HG03280 (cell line): ENCODE data around the gene TAGLN.

Experiments used
- ATAC-seq: cut with Tn5 transposase; IDR thresholded peaks from one replicate; pipeline ENCODE4 v1.9.1; 2021; ENCODE audit warnings: mild to moderate bottlenecking, moderate library complexity; ENCODE audit not compliant: unreplicated experiment

The TAGLN gene

DNA sequence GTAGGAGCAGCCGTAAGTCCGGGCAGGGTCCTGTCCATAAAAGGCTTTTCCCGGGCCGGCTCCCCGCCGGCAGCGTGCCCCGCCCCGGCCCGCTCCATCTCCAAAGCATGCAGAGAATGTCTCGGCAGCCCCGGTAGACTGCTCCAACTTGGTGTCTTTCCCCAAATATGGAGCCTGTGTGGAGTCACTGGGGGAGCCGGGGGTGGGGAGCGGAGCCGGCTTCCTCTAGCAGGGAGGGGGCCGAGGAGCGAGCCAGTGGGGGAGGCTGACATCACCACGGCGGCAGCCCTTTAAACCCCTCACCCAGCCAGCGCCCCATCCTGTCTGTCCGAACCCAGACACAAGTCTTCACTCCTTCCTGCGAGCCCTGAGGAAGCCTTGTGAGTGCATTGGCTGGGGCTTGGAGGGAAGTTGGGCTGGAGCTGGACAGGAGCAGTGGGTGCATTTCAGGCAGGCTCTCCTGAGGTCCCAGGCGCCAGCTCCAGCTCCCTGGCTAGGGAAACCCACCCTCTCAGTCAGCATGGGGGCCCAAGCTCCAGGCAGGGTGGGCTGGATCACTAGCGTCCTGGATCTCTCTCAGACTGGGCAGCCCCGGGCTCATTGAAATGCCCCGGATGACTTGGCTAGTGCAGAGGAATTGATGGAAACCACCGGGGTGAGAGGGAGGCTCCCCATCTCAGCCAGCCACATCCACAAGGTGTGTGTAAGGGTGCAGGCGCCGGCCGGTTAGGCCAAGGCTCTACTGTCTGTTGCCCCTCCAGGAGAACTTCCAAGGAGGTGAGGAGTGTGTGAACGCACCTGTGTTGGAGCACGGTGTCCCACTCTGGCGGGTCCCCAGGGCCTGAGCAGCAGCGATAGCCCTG, at the start of gene TAGLN:
TAGLN (plus strand) TSS at position 318 of the 863 bp plus-strand sequence. CDS start 3,644 bp downstream, outside the sequence.
- ATAC-seq = no peak

DNA sequence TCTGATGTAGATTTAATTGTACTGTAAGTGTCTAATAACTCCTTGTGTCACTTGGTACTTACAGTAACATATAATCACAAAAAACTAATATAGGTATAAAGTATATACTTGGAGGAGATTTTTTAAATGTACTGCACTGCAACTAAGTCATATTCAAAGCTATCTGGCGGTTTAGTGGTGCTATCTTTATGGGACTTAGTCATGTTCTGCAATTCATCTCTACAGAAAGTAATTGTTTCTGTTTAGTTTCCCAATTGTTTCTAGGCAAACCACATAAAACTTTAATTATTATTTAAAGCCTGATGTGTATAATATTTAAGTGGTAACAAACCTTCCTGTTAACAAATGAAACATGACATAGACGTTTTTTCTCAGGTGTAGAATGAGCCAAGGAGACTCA, 47.1 kb upstream of the TAGLN start:
- ATAC-seq = no peak

DNA sequence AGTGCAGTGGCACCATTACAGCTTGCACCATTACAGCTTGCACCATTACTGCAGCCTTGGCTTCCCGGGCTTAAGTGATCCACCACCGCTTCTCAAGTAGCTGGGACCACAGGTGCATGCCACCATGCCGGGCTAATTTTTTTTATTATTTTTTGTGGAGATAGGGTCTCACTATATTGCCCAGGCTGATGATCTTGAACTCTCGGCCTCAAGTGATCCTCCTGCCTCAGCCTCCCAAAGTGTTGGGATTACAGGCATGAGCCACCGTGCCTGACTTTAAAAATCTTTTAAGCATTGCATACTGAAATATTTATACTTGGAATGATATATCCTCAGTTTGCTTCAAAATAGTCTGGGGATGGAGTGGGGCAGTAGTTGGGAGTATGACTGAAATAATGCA, 44.7 kb upstream of the TAGLN start:
- no peak for ATAC-seq

DNA sequence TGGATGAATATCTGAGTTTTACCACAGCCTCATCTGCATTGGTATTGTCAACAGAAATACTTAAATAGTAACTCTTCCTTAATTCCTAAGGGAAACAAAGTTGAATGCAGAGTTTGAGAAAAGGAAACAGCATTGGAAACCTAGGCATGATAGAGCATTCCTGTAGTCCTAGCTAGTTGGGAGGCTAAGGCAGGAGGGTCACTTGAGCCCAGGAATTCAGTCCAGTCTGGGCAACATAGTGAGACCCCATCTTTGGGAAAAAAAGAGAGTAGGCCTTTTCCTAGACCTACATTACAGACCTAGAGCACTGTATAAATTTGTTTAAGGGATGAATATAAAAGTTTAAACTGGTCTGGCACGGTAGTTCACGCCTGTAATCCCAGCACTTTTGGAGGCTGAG, 41.7 kb upstream of the TAGLN start:
- ATAC-seq = no peak

DNA sequence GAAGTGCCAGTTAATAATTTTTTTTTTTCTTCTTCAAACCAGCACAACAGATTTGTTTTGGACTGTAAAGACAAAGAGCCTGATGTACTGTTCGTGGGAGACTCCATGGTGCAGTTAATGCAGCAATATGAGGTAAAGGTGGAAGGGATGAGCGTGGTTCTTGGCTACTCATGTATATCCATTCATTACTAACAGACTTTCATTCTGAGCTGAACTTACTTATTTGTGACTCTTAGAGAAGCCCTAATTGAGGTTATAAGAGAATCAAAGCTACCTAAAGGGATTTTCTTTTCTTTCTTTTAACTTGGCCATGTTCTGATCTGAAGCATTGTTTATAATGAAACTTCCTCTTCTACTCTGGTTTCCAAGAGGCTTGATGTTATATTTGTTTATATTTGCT, 39.3 kb upstream of the TAGLN start:
- no peak for ATAC-seq

DNA sequence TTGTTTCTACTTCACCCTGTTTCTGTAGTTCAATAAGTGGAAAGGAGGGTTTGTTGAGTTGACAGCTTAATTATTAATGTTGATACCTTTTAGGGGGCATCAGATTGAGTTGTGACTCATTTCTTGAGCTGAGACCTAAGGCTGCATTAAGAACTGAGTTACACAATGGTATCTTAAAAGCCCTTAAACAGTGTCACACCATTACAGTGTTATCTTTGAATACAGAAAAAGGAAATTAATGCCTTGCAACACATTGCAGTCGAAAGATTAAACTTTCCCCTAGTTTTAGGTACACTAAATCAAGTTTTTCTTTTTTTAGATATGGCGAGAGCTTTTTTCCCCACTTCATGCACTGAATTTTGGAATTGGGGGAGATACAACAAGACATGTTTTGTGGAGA, 38.3 kb upstream of the TAGLN start:
- no peak for ATAC-seq

DNA sequence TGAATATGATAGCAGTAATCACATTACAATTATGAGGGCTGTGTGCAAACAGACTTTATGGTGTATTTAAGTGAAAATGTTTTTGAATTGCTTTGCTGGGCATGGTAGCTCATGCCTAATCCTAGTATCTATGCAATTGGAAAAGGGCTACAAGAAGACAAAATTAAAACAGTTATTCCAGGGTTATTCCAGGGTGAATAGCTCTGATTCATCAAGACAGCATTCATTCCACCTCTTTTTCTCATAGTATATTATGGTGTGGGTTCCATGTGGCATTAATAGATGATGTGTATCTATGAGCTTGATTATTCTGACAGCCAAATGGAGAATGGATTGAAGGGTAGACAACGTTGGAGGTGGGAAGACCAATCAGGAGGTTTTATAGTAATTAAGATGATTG, 32.7 kb upstream of the TAGLN start:
- ATAC-seq = no peak

DNA sequence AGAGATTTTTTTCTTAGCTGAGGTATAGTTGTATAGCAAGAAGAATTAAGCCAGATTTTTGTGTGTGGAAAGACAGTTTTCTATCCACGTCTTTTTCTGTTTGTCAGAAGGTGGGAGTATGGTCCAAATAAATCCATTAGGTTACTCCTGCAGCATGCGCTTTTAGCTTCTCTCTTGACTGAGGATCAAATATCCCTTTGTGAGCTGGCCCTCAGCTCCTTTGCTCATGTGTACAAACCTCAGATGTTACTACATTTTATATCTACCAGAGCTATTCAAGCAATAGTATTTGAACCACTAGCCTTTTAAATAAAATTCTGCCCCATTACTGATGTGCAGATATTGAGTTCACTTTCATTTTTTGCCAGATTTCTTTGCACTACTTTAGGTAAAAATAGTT, 29.4 kb upstream of the TAGLN start:
- ATAC-seq = no peak

DNA sequence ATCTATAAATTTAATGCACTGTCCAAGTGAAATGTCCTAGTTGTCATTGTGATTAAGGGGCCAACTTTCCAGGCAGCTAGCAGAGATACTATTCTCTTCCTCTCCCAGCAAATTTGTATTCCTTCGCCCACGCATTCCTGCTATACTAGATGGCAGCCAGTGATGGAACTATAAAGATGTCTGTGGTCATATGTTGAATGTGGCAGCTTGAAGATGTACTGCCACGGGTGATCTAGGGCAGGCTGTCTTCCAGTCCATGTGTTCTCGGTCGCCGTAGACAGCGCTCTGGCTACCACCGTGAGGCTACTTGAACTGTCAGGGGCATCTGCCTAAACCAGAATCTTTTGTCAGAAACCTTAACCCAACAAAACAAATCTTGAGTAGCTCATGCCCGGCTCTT, 29.0 kb upstream of the TAGLN start:
- no peak for ATAC-seq

DNA sequence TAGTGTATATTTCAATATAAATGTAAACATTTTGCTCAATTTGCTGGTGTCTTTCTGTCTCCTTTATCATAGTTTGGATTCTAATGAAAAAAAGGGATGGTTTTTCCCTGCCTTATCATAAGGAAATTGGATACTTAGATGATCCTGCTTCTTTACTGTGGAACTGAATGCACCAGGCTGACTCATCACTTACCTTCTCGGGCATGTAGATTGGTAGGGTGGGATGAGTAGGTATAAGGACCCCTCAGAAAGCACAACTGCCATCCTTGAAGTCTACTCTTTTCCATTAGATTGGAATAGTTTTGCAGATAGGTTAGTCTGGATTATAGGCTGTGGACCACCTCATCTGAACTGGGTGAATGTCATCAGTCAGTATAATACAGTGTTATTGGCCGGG, 28.2 kb upstream of the TAGLN start:
- ATAC-seq = no peak

DNA sequence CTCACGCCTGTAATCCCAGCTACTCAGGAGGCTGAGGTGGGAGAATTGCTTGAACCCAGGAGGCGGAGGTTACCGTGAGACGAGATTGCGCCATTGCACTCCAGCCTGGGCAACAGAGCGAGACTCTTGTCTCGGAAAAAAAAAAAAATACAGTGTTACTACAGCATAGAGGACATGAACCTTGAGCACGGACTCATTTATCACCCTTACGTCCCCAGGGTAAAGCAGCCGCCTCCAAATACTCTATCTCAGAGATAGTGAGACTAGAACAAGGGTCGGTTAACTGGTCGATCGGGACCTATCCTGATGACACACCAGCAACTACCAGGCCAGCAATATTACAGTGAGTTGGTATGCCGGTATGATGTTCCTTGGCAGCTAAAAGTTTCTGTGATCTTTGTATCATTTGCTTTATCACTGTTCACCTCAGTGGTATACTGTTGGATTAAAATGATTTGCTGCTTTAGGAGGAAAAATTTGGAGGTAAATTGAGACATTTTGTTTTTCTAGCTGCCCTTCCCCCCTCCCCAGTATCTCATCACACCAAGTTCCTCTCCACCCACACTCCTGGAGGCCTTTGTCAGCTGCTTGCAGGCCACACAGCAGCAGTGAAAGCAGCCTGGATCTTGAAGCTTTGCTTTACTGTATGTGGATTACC, 27.6 kb upstream of the TAGLN start:
- no peak for ATAC-seq

DNA sequence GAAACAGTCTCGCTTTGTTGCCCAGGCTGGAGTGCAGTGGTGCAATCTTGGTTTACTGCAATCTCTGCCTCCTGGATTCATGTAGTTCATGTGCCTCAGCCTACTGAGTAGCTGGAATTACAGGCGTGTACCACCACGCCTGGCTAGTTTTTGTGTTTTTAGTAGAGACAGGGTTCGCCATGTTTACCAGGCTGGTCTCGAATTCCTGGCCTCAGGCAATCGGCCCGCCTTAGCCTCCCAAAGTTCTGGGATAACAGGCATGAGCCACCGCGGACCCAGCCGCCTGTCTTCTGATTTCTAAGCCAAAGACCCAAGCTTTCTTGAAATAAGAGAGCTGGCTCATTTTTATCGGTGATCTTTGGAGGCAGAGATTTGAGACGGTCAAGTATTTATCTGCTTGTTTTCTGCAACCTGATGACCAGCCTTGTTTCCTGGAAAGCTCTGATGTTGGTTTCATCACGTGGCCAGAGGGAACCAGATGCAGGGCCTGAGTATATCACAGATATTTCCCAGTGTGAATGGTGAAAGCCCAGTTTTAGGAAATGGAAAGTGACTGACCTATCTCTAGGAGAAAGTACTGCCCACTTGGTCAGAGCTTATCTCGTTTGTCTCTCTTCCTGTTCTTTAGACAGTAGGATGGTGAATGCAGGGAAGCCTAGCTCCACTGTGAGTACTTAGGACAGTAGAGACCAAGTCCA, 26.3 kb upstream of the TAGLN start:
- no peak for ATAC-seq

DNA sequence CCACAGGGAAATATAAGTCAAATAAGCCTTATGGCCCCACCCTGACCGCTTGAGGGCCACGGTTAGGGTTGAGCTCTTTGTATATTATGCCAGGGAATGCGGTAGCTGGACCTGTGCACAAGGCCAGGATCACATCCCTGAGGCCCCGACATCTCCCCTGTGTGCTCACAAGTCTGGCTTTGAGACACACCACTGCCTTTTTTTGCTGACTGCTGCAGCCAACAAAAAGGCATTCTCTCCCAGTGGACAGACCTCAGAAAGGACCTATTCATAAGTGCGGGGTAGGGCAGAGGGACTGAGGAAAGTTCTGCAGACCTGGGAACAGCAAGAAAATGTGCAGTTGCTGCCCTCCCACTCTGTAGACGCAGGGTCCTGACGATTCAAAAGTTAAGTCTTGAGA, 24.1 kb upstream of the TAGLN start:
- no peak for ATAC-seq

DNA sequence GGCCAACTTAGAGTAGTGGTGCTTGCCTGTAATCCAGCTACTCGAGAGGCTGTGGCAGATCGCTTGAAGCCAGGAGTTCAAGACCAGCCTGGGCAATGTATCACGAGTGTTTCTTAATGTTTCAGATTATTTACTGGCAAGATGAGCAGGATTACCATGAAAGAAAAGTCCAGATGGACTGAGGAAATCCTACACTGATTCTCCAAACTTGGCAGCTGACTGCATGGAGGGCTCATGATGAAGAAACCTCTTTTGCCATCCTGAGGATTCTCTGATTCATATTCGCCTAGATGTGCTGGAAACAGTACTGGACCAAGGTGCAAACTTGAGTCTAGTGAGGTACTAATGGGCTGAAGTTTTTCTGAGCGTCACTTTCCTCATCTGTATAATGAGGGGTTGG, 23.4 kb upstream of the TAGLN start:
- no peak for ATAC-seq

DNA sequence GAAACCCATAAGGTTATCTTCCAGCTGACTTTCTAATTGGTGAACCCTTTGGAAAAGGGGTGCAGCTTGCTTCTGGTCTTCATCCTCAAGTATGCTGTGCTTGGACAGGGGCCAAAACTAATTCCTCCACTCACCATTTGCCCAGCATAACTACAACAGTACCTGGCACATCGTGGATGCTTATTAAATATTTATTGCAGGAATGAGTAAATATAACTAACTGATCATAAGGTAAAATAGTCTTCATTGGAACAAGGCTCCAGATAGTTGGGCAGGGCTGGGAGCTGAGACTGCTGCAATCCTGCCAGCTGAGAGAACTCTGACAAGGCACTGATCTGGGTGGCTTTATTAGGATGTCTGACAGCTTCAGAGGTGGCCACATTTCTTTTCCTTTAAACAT, 23.0 kb upstream of the TAGLN start:
- ATAC-seq = no peak

DNA sequence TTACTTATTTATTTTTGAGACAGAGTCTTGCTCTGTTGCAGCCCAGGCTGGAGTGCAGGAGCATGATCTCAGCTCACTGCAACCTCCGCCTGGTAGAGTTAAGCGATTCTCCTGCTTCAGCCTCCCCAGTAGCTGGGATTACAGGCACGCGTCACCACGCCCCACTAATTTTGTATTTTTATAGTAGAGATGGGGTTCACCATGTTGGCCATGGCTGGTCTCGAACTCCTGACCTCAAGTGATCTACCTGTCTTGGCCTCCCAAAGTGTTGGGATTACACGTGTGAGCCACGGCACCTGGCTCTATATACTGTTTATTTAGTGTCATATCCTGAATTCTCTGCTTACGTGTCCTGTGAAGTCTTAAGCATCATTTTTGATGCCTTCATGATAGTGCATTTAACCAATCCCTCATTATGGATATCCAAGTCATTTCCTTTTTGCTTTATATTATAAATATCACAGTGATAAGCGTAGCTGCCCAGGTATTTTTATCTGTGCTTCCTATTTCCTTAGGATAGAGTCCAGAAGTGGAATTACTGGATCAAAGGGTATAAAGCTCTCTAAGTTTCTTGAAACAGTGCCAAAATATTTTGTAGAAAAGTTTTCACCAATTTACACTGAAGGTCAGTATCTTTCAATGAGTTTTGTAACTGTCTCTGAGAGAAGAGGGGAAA, 21.5 kb upstream of the TAGLN start:
- no peak for ATAC-seq

DNA sequence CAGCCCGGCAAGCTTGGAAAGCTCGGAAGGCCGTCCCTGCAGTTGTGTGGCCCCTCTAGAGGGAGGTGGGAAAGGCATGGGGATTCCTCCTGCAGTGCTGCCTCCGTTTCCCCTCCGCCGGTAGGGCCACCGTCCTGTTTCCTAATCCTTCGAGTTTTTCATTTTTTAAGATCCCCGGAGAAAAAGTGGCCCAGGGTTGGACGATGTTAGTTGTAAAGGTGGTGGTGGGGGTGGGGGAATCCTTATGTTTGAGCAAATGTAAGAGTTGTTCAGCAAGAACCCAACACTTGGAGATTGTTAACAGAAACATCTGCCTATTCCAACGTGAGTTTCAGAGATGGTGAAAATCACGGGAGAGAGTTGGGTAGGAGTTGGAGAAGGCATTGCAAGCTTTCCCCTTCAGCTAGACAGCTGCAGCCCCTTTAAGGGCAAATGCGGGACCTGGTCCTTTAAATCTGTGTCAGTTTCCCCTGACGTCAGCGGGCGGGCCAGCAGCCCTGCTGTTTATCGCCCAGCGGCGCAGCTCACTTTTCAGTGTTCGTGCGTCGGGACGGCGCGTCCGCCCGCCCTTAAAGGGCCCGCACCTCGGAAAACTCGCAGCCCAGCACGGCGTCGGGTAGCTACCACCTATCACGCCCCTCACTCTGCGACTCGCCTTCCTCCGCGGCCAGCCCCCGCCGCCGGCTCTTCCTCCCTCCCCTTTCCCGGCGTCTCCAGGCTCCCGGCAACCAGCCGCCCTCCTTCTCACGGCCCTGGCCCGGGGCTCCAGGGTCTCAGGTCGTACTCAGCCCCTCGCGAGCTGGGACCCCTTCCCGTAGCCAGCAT, 20.7 kb upstream of the TAGLN start, which contains the start of gene SIDT2:
SIDT2 (plus strand) TSS at position 534 of the 825 bp plus-strand sequence. CDS start 521 bp downstream, outside the sequence.
- peak; percentile 93 for ATAC-seq

DNA sequence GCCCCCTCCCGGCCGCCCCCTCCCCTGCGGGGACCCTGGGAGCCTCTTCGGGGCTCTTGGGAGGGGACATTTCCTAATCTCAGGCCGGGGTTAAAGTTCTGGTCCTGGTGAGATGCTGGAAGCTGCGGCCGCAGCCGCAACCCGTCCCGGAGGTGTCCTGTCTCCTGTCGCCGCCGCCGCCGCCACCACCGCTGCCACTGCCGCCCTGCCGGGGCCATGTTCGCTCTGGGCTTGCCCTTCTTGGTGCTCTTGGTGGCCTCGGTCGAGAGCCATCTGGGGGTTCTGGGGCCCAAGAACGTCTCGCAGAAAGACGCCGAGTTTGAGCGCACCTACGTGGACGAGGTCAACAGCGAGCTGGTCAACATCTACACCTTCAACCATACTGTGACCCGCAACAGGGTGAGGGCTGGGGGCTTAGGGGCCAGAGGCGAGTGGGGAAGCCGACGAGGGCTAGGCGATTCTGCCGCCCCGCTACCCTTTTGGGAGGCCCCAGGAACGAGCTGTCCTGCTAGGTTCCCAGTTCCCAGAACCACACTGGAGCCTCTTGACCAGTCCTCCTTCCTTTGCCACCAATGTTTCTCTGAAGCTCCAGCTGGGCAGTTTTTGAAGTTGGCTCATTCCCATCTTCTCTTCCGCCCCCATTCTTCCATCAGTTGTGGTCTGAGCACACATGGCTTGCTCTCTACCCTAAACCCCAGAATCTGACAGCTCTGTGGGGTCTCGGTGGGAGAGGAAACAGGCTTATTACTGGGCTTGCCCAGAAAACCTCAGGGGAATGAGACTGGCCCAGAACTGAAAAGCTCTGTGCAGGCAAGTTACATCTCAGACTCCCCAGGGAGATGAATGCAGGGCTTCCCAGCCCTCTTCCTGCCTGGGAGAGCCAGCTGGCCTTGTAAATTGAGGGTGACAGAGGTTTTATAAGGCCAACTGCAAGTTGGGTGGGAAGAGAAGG, 19.8 kb upstream of the TAGLN start:
- peak; percentile 27 for ATAC-seq

DNA sequence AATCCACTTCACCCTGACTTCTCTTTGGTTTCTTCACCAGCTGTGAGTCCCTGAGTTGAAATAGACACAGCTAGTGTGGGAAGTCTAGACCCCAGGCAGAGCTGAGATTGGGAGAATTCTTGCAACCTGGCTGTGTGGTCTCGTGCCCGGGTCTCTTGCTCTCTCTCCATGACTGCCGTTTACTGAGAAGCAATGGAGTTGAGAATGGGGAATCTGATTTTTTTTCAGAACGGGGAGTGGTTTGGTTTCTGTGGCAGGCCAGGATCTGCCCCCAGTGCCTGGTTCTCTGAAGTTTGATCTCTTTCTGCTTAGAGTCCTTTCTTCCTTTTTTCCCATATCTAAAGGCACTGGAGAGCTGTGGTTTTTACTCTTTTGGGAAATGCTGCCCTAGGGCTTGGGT, 19.1 kb upstream of the TAGLN start:
- ATAC-seq = no peak
